ENCODE data around the gene STAT3. TPM values are rescaled to one million over a fixed set of nuclear protein-coding genes. Genes with fewer than 3 reads are reported as not detected.

STAT3 gene
- total and polyA plus RNA-seq, 2 of the 13 experiments (the other 11 are each of a cell fraction or from before 2014, with no cell fraction given) = 61.8 to 62.4 TPM

DNA sequence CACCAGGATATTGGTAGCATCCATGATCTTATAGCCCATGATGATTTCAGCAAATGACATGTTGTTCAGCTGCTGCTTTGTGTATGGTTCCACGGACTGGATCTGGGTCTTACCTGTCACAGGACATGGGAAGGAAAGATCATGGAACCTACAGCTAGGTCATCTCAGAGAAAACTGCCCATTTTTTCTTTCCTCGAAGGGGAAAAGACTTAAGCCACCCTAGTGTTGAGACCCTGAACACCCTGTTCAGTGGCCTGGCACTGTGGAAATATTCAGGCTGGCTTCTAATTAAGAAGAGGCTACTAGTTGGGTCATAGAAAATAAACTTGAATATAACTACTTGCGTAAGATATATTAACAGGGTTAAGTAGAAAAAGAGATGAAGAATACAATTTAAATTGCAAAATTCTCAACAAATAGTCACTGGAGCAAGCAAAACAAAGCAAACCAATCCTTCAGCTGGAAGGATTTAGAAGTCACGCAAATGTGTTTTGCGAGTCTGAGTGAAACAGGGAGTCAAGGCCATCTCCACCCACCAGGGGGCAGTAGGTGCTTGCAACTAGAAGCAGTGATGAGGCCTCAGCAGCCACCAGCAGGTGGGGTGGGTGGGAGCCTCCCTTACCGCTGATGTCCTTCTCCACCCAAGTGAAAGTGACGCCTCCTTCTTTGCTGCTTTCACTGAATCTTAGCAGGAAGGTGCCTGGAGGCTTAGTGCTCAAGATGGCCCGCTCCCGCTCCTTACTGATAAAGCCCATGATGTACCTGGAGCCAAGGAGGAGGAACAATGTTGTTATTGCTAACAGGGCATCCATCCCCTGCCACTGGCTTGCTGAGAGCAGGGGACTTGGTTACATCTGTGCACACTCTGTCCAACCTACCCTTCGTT is 65.6 kb downstream of the STAT3 start (continued):
- TF ChIP-seq, protein P1, sequence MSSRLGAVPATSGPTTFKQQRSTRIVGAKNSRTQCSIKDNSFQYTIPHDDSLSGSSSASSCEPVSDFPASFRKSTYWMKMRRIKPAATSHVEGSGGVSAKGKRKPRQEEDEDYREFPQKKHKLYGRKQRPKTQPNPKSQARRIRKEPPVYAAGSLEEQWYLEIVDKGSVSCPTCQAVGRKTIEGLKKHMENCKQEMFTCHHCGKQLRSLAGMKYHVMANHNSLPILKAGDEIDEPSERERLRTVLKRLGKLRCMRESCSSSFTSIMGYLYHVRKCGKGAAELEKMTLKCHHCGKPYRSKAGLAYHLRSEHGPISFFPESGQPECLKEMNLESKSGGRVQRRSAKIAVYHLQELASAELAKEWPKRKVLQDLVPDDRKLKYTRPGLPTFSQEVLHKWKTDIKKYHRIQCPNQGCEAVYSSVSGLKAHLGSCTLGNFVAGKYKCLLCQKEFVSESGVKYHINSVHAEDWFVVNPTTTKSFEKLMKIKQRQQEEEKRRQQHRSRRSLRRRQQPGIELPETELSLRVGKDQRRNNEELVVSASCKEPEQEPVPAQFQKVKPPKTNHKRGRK (CRISPR knock-in tag; IDR thresholded peaks at IDR 0.05) = 0 out of 2 replicates have a peak, but pooled peaks have one; percentile 50
- TF ChIP-seq, protein P2, sequence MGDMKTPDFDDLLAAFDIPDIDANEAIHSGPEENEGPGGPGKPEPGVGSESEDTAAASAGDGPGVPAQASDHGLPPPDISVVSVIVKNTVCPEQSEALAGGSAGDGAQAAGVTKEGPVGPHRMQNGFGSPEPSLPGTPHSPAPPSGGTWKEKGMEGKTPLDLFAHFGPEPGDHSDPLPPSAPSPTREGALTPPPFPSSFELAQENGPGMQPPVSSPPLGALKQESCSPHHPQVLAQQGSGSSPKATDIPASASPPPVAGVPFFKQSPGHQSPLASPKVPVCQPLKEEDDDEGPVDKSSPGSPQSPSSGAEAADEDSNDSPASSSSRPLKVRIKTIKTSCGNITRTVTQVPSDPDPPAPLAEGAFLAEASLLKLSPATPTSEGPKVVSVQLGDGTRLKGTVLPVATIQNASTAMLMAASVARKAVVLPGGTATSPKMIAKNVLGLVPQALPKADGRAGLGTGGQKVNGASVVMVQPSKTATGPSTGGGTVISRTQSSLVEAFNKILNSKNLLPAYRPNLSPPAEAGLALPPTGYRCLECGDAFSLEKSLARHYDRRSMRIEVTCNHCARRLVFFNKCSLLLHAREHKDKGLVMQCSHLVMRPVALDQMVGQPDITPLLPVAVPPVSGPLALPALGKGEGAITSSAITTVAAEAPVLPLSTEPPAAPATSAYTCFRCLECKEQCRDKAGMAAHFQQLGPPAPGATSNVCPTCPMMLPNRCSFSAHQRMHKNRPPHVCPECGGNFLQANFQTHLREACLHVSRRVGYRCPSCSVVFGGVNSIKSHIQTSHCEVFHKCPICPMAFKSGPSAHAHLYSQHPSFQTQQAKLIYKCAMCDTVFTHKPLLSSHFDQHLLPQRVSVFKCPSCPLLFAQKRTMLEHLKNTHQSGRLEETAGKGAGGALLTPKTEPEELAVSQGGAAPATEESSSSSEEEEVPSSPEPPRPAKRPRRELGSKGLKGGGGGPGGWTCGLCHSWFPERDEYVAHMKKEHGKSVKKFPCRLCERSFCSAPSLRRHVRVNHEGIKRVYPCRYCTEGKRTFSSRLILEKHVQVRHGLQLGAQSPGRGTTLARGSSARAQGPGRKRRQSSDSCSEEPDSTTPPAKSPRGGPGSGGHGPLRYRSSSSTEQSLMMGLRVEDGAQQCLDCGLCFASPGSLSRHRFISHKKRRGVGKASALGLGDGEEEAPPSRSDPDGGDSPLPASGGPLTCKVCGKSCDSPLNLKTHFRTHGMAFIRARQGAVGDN (CRISPR knock-in tag; IDR thresholded peaks at IDR 0.05) = peak; percentile 66
- TF ChIP-seq, protein P3, sequence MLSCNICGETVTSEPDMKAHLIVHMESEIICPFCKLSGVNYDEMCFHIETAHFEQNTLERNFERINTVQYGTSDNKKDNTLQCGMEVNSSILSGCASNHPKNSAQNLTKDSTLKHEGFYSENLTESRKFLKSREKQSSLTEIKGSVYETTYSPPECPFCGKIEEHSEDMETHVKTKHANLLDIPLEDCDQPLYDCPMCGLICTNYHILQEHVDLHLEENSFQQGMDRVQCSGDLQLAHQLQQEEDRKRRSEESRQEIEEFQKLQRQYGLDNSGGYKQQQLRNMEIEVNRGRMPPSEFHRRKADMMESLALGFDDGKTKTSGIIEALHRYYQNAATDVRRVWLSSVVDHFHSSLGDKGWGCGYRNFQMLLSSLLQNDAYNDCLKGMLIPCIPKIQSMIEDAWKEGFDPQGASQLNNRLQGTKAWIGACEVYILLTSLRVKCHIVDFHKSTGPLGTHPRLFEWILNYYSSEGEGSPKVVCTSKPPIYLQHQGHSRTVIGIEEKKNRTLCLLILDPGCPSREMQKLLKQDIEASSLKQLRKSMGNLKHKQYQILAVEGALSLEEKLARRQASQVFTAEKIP (CRISPR knock-in tag; IDR thresholded peaks at IDR 0.05; ENCODE audit: borderline replicate concordance) = no peak
- TF ChIP-seq NR1H2 (CRISPR knock-in tag; IDR thresholded peaks at IDR 0.05; ENCODE audit: borderline replicate concordance, low read depth) = no peak
- TF ChIP-seq TOE1 (CRISPR knock-in tag; IDR thresholded peaks at IDR 0.05) = 0 out of 2 replicates have a peak, but pooled peaks have one; percentile 81
- TF ChIP-seq FOXC1 (CRISPR knock-in tag; IDR thresholded peaks at IDR 0.05; ENCODE audit: borderline replicate concordance) = peak; percentile 55; the same call in 1 of the 2 replicates
- TF ChIP-seq PTBP1 (IDR thresholded peaks at IDR 0.05; ENCODE audit: low read depth, low read length, poor library complexity, severe bottlenecking) = no peak
- TF ChIP-seq CHD2 (IDR thresholded peaks at IDR 0.05; ENCODE audit: low read depth, low read length) = no peak
- no peak for TF ChIP-seq CAMTA2 (CRISPR knock-in tag; IDR thresholded peaks at IDR 0.05; ENCODE audit: borderline replicate concordance)
- TF ChIP-seq MIXL1 (CRISPR knock-in tag; IDR thresholded peaks at IDR 0.05) = peak; percentile 79
- peak; percentile 89; the same call in 1 of the 2 replicates for TF ChIP-seq KLF9 (CRISPR knock-in tag; IDR thresholded peaks at IDR 0.05; ENCODE audit: low read depth)
- TF ChIP-seq FOXA3 (CRISPR knock-in tag; IDR thresholded peaks at IDR 0.05) = peak; percentile 70
- TF ChIP-seq, protein P4, sequence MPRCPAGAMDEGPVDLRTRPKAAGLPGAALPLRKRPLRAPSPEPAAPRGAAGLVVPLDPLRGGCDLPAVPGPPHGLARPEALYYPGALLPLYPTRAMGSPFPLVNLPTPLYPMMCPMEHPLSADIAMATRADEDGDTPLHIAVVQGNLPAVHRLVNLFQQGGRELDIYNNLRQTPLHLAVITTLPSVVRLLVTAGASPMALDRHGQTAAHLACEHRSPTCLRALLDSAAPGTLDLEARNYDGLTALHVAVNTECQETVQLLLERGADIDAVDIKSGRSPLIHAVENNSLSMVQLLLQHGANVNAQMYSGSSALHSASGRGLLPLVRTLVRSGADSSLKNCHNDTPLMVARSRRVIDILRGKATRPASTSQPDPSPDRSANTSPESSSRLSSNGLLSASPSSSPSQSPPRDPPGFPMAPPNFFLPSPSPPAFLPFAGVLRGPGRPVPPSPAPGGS (CRISPR knock-in tag; IDR thresholded peaks at IDR 0.05) = no peak
- TF ChIP-seq GATAD2A (CRISPR knock-in tag; IDR thresholded peaks at IDR 0.05) = peak; percentile 75
- TF ChIP-seq CHD4 (IDR thresholded peaks at IDR 0.05; ENCODE audit: borderline replicate concordance, low read length) = no peak
- peak; percentile 51; the same call in 1 of the 2 replicates for TF ChIP-seq ZNF225 (CRISPR knock-in tag; IDR thresholded peaks at IDR 0.05)
- no peak for TF ChIP-seq RFXAP (CRISPR knock-in tag; IDR thresholded peaks at IDR 0.05; ENCODE audit: borderline replicate concordance)
- TF ChIP-seq ZNF207 (IDR thresholded peaks at IDR 0.05; ENCODE audit: borderline replicate concordance) = no peak
- TF ChIP-seq ZNF607 (CRISPR knock-in tag; IDR thresholded peaks at IDR 0.05; ENCODE audit: borderline replicate concordance) = 0 out of 2 replicates have a peak, but pooled peaks have one; percentile 29
- TF ChIP-seq ZNF367 (CRISPR knock-in tag; IDR thresholded peaks at IDR 0.05; ENCODE audit: borderline replicate concordance) = no peak
